Bronchus fibroblast of lung (primary cell): ENCODE results near the gene ZNF777. TPM values are rescaled to one million over a fixed set of nuclear protein-coding genes. Genes with fewer than 3 reads are reported as not detected.

ENCODE experiments used
- total RNA-seq: library from RNA; depleted of rRNA; stranded (reverse); fragments of >200 nt; gene quantifications from 2 replicates; pipeline ENCODE4 v1.2.3, GENCODE V29; 2015

The ZNF777 gene
- 8.7 and 9.1 TPM in 2 replicates for total RNA-seq

DNA sequence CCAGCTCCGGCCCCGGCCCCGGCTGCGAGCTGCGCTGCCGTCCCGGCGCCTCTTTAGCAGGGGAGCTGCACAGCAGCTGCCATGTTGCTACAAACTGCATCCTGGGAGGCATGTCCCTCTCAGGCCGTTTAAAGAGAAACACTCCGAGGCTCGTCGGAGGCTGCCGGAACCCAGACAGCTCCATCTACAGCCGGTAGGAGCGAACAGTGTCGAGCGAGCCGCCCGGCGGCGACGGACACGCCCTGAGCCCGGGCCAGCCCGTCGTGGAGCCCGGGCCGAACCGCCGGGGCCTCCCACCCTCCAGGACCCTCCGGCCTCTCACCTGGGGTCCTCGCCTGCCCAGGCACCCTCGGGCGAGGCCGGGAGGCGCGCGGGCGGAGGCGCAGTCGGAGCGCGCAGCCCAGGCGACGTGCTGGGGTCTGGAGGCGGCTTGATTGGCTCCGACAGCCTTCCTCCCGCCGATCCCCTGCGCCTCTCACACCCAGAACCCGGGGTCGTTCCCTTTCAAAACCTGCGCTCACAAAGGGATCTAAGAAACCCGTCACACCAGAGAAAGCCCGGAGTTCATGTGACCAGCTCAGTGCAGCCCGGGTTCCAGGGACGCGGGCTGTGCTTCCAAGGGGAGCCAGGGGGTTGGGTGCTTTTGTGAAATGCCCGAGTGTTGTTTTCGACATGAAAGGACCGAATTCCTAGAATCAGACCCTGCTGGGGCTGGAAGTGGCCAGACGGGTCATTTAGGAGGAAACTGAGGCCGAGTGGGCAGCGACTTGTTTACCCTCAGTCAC, at the start of gene ZNF777:
TSS of gene ZNF777 (minus strand) at position 570 of the 785 bp plus-strand sequence. CDS start 5,040 bp downstream, outside the sequence.

DNA sequence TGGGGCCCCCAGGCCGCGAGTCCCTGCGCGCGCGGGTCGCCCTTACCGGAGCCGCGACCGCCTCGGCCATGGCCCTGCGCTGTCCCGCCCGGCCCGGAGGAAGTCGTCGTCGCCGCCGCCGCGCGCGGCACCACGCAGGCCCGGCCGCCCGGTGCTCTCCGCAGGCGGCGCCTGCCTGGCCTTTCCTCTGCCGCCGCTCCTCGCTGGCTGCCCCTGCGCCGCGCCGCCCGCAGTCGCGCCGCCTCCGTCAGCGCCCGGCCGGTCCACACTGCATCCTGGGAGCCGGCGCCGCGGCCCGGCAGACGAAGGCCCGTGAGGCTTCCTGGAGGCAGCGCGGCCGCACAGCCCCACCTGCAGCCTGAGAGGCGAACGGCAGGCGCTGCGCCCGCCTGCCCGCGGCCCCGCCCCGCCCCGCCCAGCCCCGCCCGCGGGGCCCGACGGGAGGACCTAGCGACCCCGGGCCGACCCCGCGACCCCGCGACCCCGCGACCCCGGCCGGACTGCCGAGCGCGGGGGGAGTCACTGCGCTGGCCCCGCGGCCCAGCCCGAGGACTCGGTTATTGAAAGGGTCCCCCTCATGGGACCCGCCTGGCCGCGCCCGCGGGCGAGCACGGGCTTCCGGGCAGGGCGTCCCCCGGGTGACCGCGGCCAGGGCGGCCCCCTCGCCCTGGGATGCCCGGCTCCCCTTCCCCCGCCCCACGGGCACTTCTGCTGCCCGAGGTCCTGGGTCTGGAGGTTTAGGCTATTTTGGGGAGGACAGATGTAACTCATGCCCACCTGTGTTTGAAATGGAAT, 36.8 kb upstream of the ZNF777 start, which contains the start of gene ZNF746:
TSS of gene ZNF746 (minus strand) at position 343 of the 795 bp plus-strand sequence. CDS start at position 70, 273 bp downstream.

Other genes starting within 250 kb of the ZNF777 start
- gene ZNF212, start 221.4 kb downstream of the ZNF777 start, total RNA-seq: 3.9 and 5.0 TPM in 2 replicates
- gene ZNF783, start 198.9 kb downstream of the ZNF777 start, total RNA-seq: 4.2 and 4.3 TPM in 2 replicates
- gene ZNF746, start 36.7 kb upstream of the ZNF777 start, total RNA-seq: 14.1 and 16.0 TPM in 2 replicates